Suprapubic skin (tissue), 4 donors: Measurements from ENCODE around the gene FANK1.

Source experiments
- POLR2A ChIP-seq, 2 donors: fragments of 450-650 bp; IDR thresholded peaks; one replicate each; pipeline ENCODE4 v1.6.1; 2017; ENCODE audit warnings: antibody characterized with exemption in 2 of 2, mild to moderate bottlenecking in 2 of 2, moderate library complexity in 2 of 2
- POLR2AphosphoS5 ChIP-seq, 3 donors: sonication (generic); formaldehyde crosslinking; IDR thresholded peaks; one replicate each; pipeline ENCODE4 v1.6.1; 2017; ENCODE audit warnings: antibody characterized with exemption in 3 of 3
- TF ChIP-seq, protein P1 (sequence below), 2 donors: fragments of 200-600 bp in 1 of 2; fragments of 450-650 bp in 1 of 2; sonication (generic) in 1 of 2; IDR thresholded peaks; one replicate each; pipeline ENCODE4 v1.5.1; 2016 to 2019; ENCODE audit warnings: antibody characterized with exemption in 2 of 2, mild to moderate bottlenecking in 1 of 2, moderate library complexity in 1 of 2

DNA sequence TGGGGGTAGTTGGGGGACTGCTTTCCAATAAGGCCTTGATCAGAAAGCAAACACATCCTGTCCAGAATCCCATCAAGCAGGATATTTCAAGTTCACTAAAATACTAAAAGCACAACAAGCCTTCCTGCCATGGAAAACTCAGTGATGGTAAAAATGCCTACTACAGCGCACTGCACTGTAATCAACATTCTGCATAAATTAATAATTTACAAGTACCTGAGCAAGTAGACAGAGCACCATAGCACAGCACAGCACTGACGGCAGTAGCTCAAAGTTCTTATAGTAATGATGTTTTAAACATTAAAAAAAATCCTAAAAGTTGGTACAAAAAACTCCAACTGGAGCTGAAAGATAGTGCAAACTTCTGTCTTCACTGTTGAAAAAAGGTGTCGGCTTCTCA lies 120.5 kb downstream of the FANK1 start:
- TF ChIP-seq POLR2AphosphoS5 (IDR thresholded peaks at IDR 0.05) (no peak), POLR2A (IDR thresholded peaks at IDR 0.05) (no peak)
- TF ChIP-seq, protein P1, sequence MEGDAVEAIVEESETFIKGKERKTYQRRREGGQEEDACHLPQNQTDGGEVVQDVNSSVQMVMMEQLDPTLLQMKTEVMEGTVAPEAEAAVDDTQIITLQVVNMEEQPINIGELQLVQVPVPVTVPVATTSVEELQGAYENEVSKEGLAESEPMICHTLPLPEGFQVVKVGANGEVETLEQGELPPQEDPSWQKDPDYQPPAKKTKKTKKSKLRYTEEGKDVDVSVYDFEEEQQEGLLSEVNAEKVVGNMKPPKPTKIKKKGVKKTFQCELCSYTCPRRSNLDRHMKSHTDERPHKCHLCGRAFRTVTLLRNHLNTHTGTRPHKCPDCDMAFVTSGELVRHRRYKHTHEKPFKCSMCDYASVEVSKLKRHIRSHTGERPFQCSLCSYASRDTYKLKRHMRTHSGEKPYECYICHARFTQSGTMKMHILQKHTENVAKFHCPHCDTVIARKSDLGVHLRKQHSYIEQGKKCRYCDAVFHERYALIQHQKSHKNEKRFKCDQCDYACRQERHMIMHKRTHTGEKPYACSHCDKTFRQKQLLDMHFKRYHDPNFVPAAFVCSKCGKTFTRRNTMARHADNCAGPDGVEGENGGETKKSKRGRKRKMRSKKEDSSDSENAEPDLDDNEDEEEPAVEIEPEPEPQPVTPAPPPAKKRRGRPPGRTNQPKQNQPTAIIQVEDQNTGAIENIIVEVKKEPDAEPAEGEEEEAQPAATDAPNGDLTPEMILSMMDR (IDR thresholded peaks at IDR 0.05), result no peak
